Measurements from ENCODE around the gene CERS4. TPM values are rescaled to one million over a fixed set of nuclear protein-coding genes. Genes with fewer than 3 reads are reported as not detected.

Gene CERS4
- total and polyA plus RNA-seq, 10 of the 15 experiments (the other 5 are each of a cell fraction or from before 2014, with no cell fraction given) = 0.34 to 62.1 (median 20.7) TPM

DNA sequence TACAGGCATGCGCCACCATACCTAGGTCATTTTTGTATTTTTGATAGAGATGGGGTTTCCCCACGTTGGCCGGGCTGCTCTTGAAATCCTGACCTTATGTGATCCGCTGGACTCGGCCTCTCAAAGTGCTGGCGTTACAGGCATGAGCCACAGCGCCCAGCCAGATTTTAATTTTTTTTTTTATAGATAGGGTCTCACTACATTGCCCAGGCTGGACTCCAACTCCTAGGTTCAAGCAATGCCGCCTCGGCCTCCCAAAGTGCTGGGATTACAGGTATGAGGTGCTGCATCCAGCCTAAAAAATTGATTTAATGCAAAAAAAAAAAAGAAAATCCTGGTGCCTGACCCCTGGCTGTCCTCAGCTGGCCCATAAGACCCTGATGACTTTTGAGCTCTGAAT is 24.9 kb upstream of the CERS4 start (continued):
- TF ChIP-seq, protein P1, sequence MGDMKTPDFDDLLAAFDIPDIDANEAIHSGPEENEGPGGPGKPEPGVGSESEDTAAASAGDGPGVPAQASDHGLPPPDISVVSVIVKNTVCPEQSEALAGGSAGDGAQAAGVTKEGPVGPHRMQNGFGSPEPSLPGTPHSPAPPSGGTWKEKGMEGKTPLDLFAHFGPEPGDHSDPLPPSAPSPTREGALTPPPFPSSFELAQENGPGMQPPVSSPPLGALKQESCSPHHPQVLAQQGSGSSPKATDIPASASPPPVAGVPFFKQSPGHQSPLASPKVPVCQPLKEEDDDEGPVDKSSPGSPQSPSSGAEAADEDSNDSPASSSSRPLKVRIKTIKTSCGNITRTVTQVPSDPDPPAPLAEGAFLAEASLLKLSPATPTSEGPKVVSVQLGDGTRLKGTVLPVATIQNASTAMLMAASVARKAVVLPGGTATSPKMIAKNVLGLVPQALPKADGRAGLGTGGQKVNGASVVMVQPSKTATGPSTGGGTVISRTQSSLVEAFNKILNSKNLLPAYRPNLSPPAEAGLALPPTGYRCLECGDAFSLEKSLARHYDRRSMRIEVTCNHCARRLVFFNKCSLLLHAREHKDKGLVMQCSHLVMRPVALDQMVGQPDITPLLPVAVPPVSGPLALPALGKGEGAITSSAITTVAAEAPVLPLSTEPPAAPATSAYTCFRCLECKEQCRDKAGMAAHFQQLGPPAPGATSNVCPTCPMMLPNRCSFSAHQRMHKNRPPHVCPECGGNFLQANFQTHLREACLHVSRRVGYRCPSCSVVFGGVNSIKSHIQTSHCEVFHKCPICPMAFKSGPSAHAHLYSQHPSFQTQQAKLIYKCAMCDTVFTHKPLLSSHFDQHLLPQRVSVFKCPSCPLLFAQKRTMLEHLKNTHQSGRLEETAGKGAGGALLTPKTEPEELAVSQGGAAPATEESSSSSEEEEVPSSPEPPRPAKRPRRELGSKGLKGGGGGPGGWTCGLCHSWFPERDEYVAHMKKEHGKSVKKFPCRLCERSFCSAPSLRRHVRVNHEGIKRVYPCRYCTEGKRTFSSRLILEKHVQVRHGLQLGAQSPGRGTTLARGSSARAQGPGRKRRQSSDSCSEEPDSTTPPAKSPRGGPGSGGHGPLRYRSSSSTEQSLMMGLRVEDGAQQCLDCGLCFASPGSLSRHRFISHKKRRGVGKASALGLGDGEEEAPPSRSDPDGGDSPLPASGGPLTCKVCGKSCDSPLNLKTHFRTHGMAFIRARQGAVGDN (IDR thresholded peaks at IDR 0.05) = no peak

DNA sequence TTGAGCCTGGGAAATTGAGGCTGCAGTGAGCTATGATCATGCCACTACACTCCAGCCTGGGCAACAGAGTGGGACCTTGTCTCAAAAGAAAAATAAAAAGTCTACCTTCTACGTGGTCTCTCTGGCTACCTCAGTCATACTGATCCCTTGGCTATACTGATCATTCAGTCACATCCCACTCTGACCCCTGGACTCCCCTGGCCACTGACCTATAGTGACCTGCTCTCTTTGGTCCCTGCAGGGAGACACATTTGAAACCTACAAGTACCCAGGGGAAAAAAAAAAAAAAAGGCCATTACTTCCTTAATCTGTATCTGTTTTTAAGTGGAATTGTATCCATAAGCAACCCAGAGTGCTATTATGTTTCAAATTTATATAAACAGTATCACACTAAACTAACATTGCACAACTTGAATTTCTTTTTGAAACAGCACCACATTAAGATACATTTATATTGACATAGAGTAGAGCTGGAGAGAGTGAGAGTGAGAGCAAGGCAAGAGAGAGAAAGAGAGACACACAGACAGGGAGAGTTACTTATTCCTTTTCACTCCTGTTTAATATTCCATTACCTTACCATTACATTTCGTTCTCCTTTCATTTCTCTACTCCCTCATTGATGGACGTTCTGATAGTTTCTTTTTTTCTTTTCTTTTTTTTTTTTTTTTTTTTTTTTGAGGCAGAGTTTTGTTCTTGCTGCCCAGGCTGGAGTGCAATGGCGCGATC is 23.7 kb upstream of the CERS4 start:
- RAD21 ChIA-PET (ENCODE audit: unreplicated experiment) = no interaction called here
- no peak for DNase-seq (ENCODE audit: low read depth, low spot score)
- SMC1A ChIA-PET (ENCODE audit: uncharacterized antibody, unreplicated experiment) = interaction anchor here (1.0 to 1.2 kb wide), 2 partner anchors 10 to 24 kb away, joined by 3 read pairs; partner anchors contain the start of gene CERS4
- no peak overlapping the region for H3K4me3 ChIP-seq
- no peak overlapping the region for H2AFZ ChIP-seq (ENCODE audit: control insufficient read depth, low read depth, low read length)
- peaks cover 8% of the 10 kb centered on the region for H3K4me1 ChIP-seq (ENCODE audit: control insufficient read depth, insufficient read depth, low read length)
- POLR2A ChIA-PET = no interaction called here
- intact Hi-C loops (cut with micrococcal nuclease; ENCODE audit: unreplicated experiment) (no loop called here), in situ Hi-C loops (cut with MboI) (no loop called here)
- 68% methylated on average over 5 of the region's 5 CpGs for WGBS (ENCODE audit: insufficient coverage, insufficient replicate concordance, low lambda C conversion rate, missing lambda C conversion rate)
- no peaks in the 10 kb centered on the region for H4K20me1 ChIP-seq (ENCODE audit: control insufficient read depth, insufficient read depth)
- H3K36me3 ChIP-seq (ENCODE audit: control insufficient read depth in 2 of 2, insufficient read depth in 2 of 2, low read length in 1 of 2) = no peaks in the 10 kb centered on the region
- no peaks in the 10 kb centered on the region for H3K9me3 ChIP-seq (replicated peaks; ENCODE audit: control insufficient read depth, insufficient read depth, low read length)
- no peak overlapping the region for H3K9ac ChIP-seq (ENCODE audit: control insufficient read depth, insufficient read depth, low read length)
- no peak overlapping the region for H3K27ac ChIP-seq (ENCODE audit: control insufficient read depth, insufficient read depth)
- no peak overlapping the region for H3K4me2 ChIP-seq (ENCODE audit: control insufficient read depth, insufficient read depth)
- H3K27me3 ChIP-seq (replicated peaks in 1 of 2; ENCODE audit: control insufficient read depth in 2 of 2, insufficient read depth in 2 of 2, low read length in 1 of 2) = no peaks in the 10 kb centered on the region
- ATAC-seq = 0 out of 3 replicates have a peak, but pooled peaks have one; percentile 20
- CTCF ChIA-PET = interaction anchor here (0.8 kb wide), 1 partner anchor 27 kb away, joined by 4 read pairs; no protein-coding TSS in a partner anchor
- FAIRE-seq = no peak
- H3K79me2 ChIP-seq (ENCODE audit: control insufficient read depth, insufficient read depth, low read length) = no peaks in the 10 kb centered on the region
- BruUV-seq (replicated peaks) = no TSS peak
- TF ChIP-seq ZNF384 (IDR thresholded peaks at IDR 0.05; ENCODE audit: borderline replicate concordance, low read depth, low read length) = no peak
- TF ChIP-seq MYC (IDR thresholded peaks at IDR 0.05; ENCODE audit: insufficient read depth, insufficient read length, insufficient replicate concordance, low read length, severe bottlenecking) = no peak
- TF ChIP-seq CBFB (IDR thresholded peaks at IDR 0.05; ENCODE audit: low read depth) = no peak
- TF ChIP-seq SMC3 (IDR thresholded peaks at IDR 0.05; ENCODE audit: borderline replicate concordance, low read length) = no peak
- TF ChIP-seq WRNIP1 (IDR thresholded peaks at IDR 0.05; ENCODE audit: borderline replicate concordance, low read depth, low read length) = no peak
- TF ChIP-seq, protein P2, sequence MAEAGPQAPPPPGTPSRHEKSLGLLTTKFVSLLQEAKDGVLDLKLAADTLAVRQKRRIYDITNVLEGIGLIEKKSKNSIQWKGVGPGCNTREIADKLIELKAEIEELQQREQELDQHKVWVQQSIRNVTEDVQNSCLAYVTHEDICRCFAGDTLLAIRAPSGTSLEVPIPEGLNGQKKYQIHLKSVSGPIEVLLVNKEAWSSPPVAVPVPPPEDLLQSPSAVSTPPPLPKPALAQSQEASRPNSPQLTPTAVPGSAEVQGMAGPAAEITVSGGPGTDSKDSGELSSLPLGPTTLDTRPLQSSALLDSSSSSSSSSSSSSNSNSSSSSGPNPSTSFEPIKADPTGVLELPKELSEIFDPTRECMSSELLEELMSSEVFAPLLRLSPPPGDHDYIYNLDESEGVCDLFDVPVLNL (IDR thresholded peaks at IDR 0.05; ENCODE audit: low read depth, low read length) = no peak
- TF ChIP-seq KLF5 (IDR thresholded peaks at IDR 0.05; ENCODE audit: partially characterized antibody) = no peak
- no peak for TF ChIP-seq STAT3 (IDR thresholded peaks at IDR 0.05; ENCODE audit: low read depth, low read length)
- no peak for TF ChIP-seq YY1 (IDR thresholded peaks at IDR 0.05; ENCODE audit: low read depth, low read length)
- TF ChIP-seq, protein P3, sequence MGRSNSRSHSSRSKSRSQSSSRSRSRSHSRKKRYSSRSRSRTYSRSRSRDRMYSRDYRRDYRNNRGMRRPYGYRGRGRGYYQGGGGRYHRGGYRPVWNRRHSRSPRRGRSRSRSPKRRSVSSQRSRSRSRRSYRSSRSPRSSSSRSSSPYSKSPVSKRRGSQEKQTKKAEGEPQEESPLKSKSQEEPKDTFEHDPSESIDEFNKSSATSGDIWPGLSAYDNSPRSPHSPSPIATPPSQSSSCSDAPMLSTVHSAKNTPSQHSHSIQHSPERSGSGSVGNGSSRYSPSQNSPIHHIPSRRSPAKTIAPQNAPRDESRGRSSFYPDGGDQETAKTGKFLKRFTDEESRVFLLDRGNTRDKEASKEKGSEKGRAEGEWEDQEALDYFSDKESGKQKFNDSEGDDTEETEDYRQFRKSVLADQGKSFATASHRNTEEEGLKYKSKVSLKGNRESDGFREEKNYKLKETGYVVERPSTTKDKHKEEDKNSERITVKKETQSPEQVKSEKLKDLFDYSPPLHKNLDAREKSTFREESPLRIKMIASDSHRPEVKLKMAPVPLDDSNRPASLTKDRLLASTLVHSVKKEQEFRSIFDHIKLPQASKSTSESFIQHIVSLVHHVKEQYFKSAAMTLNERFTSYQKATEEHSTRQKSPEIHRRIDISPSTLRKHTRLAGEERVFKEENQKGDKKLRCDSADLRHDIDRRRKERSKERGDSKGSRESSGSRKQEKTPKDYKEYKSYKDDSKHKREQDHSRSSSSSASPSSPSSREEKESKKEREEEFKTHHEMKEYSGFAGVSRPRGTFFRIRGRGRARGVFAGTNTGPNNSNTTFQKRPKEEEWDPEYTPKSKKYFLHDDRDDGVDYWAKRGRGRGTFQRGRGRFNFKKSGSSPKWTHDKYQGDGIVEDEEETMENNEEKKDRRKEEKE (IDR thresholded peaks at IDR 0.05) = no peak
